ENCODE measurements around the gene CC2D1A. TPM values are rescaled to one million over a fixed set of nuclear protein-coding genes. Genes with fewer than 3 reads are reported as not detected.

The CC2D1A gene
- total and polyA plus RNA-seq, 2 experiments from 2014 or later, result 15.8 to 20.6 TPM

GRCh38 chr19:13961826-13962698 lies 56.1 kb downstream of the CC2D1A start:
- no peak overlapping the region for H2AFZ ChIP-seq
- DNase-seq, result no peak
- H3K36me3 ChIP-seq (ENCODE audit: low read depth), result no peaks in the 10 kb centered on the region
- 87% methylated on average over 21 to 55 of the region's 55 CpGs for WGBS, 2 experiments (ENCODE audit: low coverage in 1 of 2, low lambda C conversion rate in 2 of 2, missing lambda C conversion rate in 2 of 2)
- in situ Hi-C loops (cut with MboI), result no loop called here
- TF ChIP-seq EZH2 (IDR thresholded peaks at IDR 0.05; ENCODE audit: insufficient read depth, poor library complexity, severe bottlenecking) (no peak), EZH2phosphoT487 (IDR thresholded peaks at IDR 0.05; ENCODE audit: insufficient read depth, low read depth) (no peak)
- no peaks in the 10 kb centered on the region for H3K27me3 ChIP-seq (replicated peaks; ENCODE audit: insufficient read depth)
- peaks cover 9% of the 10 kb centered on the region; the same call in 1 of the 2 replicates for H3F3A ChIP-seq (ENCODE audit: insufficient read depth)
- no peak overlapping the region for H3K27ac ChIP-seq
- H3K4me3 ChIP-seq, result no peak overlapping the region
- no peaks in the 10 kb centered on the region for H3K9me2 ChIP-seq (ENCODE audit: insufficient read depth)
- no peak overlapping the region for H3K4me2 ChIP-seq (ENCODE audit: unreplicated experiment)
- H3K4me1 ChIP-seq (ENCODE audit: insufficient read depth), result no peaks in the 10 kb centered on the region
- H3K9ac ChIP-seq, result no peak overlapping the region
- no peaks in the 10 kb centered on the region for H4K20me1 ChIP-seq (ENCODE audit: insufficient read depth)
- no peaks in the 10 kb centered on the region for H3K79me2 ChIP-seq (ENCODE audit: insufficient read depth)
- no peaks in the 10 kb centered on the region for H3K9me3 ChIP-seq (ENCODE audit: low read depth)

DNA sequence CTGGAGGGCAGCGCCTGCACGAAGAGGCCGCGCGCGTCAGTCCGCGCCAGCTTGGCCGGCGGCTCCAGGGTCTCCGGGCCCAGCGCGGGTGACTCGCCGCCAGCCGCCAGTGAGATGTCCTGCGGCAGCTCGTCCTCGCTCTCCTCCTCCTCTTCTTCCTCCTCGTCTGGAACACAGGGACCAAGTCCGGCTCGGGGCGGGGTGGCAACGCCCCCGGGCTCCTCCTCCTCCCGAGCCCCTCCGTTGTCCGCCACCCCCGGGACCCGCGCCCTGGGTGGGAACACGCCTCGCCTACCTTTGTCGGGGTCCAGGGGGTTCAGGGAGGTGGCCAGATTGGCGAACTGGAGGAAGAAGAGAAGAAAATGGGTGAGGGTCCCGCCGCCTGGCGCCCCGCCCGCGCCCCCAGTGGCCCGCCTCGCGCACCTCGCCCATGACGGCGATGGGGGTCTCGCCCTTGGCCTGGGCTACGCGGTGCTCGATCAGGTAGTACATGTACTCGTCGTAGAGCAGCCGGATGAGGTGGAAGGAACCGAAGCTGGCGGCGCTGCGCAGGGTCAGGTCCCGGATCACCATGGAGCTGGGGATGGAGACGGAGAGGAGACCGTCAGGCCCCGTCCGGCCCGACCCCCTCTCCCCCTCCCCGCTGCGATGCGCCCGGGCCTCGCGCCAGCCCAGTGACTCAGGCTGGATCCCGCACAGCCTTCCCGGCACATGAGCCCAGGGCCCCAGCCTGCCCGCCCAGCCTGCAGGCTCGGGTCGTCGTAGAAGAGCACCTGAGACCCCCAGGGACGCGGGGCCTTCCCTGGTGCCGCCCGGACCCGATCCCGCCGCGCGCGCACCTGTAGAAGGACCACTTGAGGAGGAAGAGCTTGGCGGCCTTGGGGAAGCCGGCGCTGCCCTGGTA lies 57.0 kb downstream of the CC2D1A start:
- H3K4me2 ChIP-seq (ENCODE audit: unreplicated experiment), result no peak overlapping the region
- H3F3A ChIP-seq (ENCODE audit: insufficient read depth), result peaks cover 9% of the 10 kb centered on the region; the same call in 1 of the 2 replicates
- no peaks in the 10 kb centered on the region for H3K36me3 ChIP-seq (ENCODE audit: low read depth)
- in situ Hi-C loops (cut with MboI), result no loop called here
- H3K27me3 ChIP-seq (replicated peaks; ENCODE audit: insufficient read depth), result no peaks in the 10 kb centered on the region
- 79 to 80% methylated on average over 49 to 86 of the region's 89 CpGs for WGBS, 2 experiments (ENCODE audit: low coverage in 1 of 2, low lambda C conversion rate in 2 of 2, missing lambda C conversion rate in 2 of 2)
- H4K20me1 ChIP-seq (ENCODE audit: insufficient read depth), result no peaks in the 10 kb centered on the region
- H3K4me1 ChIP-seq (ENCODE audit: insufficient read depth), result no peaks in the 10 kb centered on the region
- no peak for DNase-seq
- no peaks in the 10 kb centered on the region for H3K9me2 ChIP-seq (ENCODE audit: insufficient read depth)
- H2AFZ ChIP-seq, result no peak overlapping the region
- no peaks in the 10 kb centered on the region for H3K9me3 ChIP-seq (ENCODE audit: low read depth)
- no peak for TF ChIP-seq EZH2 (IDR thresholded peaks at IDR 0.05; ENCODE audit: insufficient read depth, poor library complexity, severe bottlenecking)
- no peak for TF ChIP-seq EZH2phosphoT487 (IDR thresholded peaks at IDR 0.05; ENCODE audit: insufficient read depth, low read depth)
- no peak overlapping the region for H3K27ac ChIP-seq
- H3K79me2 ChIP-seq (ENCODE audit: insufficient read depth), result no peaks in the 10 kb centered on the region
- H3K4me3 ChIP-seq, result no peak overlapping the region
- H3K9ac ChIP-seq, result no peak overlapping the region

- no peaks in the 10 kb centered on the region for H4K20me1 ChIP-seq (ENCODE audit: insufficient read depth)
- H3K79me2 ChIP-seq (ENCODE audit: insufficient read depth), result no peaks in the 10 kb centered on the region
- no peak overlapping the region for H3K4me2 ChIP-seq (ENCODE audit: unreplicated experiment)
- in situ Hi-C loops (cut with MboI), result no loop called here
- 77 to 89% methylated on average over 8 to 41 of the region's 48 CpGs for WGBS, 2 experiments (ENCODE audit: low coverage in 1 of 2, low lambda C conversion rate in 2 of 2, missing lambda C conversion rate in 2 of 2)
- no peak for TF ChIP-seq EZH2 (IDR thresholded peaks at IDR 0.05; ENCODE audit: insufficient read depth, poor library complexity, severe bottlenecking)
- no peak for TF ChIP-seq EZH2phosphoT487 (IDR thresholded peaks at IDR 0.05; ENCODE audit: insufficient read depth, low read depth)
- no peaks in the 10 kb centered on the region for H3K27me3 ChIP-seq (replicated peaks; ENCODE audit: insufficient read depth)
- no peaks in the 10 kb centered on the region for H3K36me3 ChIP-seq (ENCODE audit: low read depth)
- no peak overlapping the region for H2AFZ ChIP-seq
- H3K27ac ChIP-seq, result no peak overlapping the region
- H3K4me3 ChIP-seq, result no peak overlapping the region
- no peaks in the 10 kb centered on the region for H3K4me1 ChIP-seq (ENCODE audit: insufficient read depth)
- H3K9me3 ChIP-seq (ENCODE audit: low read depth), result no peaks in the 10 kb centered on the region
- H3K9me2 ChIP-seq (ENCODE audit: insufficient read depth), result no peaks in the 10 kb centered on the region
- no peak for DNase-seq
- H3F3A ChIP-seq (ENCODE audit: insufficient read depth), result peaks cover 9% of the 10 kb centered on the region; the same call in 1 of the 2 replicates
- H3K9ac ChIP-seq, result no peak overlapping the region
Measured at GRCh38 chr19:13963603-13964105, 57.7 kb downstream of the CC2D1A start.

GRCh38 chr19:13964776-13965175 lies 58.8 kb downstream of the CC2D1A start:
- Histone ChIP-seq H4K20me1 (ENCODE audit: insufficient read depth) (no peaks in the 10 kb centered on the region), H3K4me1 (ENCODE audit: insufficient read depth) (no peaks in the 10 kb centered on the region), H2AFZ (no peak overlapping the region), H3F3A (ENCODE audit: insufficient read depth) (peaks cover 9% of the 10 kb centered on the region; the same call in 1 of the 2 replicates), H3K27me3 (replicated peaks; ENCODE audit: insufficient read depth) (no peaks in the 10 kb centered on the region), H3K27ac (no peak overlapping the region), H3K36me3 (ENCODE audit: low read depth) (no peaks in the 10 kb centered on the region), H3K4me2 (ENCODE audit: unreplicated experiment) (no peak overlapping the region), H3K79me2 (ENCODE audit: insufficient read depth) (no peaks in the 10 kb centered on the region), H3K4me3 (no peak overlapping the region), H3K9me3 (ENCODE audit: low read depth) (no peaks in the 10 kb centered on the region), H3K9ac (no peak overlapping the region), H3K9me2 (ENCODE audit: insufficient read depth) (no peaks in the 10 kb centered on the region)
- in situ Hi-C loops (cut with MboI), result no loop called here
- no peak for TF ChIP-seq EZH2phosphoT487 (IDR thresholded peaks at IDR 0.05; ENCODE audit: insufficient read depth, low read depth)
- TF ChIP-seq EZH2 (IDR thresholded peaks at IDR 0.05; ENCODE audit: insufficient read depth, poor library complexity, severe bottlenecking), result no peak
- no peak for DNase-seq
- WGBS, 2 experiments (ENCODE audit: low coverage in 1 of 2, low lambda C conversion rate in 2 of 2, missing lambda C conversion rate in 2 of 2), result 82 to 83% methylated on average over 5 of the region's 5 CpGs
